H9 (cell line): ENCODE results near the gene RSPO1. TPM values are rescaled to one million over a fixed set of nuclear protein-coding genes. Genes with fewer than 3 reads are reported as not detected.

ENCODE experiments used
- DNase-seq: peaks from one replicate; pipeline ENCODE4 v3.0.0-alpha.2; 2017
- H2AFZ ChIP-seq: one replicate; pipeline ENCODE4 v1.6.1; 2013; ENCODE audit warnings: mild to moderate bottlenecking, low read length, control low read depth, moderate library complexity
- H2AK5ac ChIP-seq: 2 replicates; pipeline ENCODE4 v1.6.1; 2013; ENCODE audit warnings: low read length, control low read depth, mixed read lengths; ENCODE audit not compliant: insufficient read length
- H2BK120ac ChIP-seq: one replicate; pipeline ENCODE4 v1.6.1; 2013; ENCODE audit warnings: low read depth, mild to moderate bottlenecking, low read length, control low read depth, inconsistent platforms; ENCODE audit not compliant: poor library complexity, severe bottlenecking
- H2BK12ac ChIP-seq: 2 replicates; pipeline ENCODE4 v1.6.1; 2013; ENCODE audit warnings: low read length, control low read depth, mixed read lengths, low read depth; ENCODE audit not compliant: insufficient read length
- H2BK15ac ChIP-seq: 2 replicates; pipeline ENCODE4 v1.6.1; 2013; ENCODE audit warnings: low read depth, low read length, control low read depth
- H2BK20ac ChIP-seq: one replicate; pipeline ENCODE4 v1.6.1; 2013; ENCODE audit warnings: low read depth, mild to moderate bottlenecking, low read length, control low read depth, inconsistent platforms; ENCODE audit not compliant: poor library complexity, severe bottlenecking
- H2BK5ac ChIP-seq: 2 replicates; pipeline ENCODE4 v1.6.1; 2013; ENCODE audit warnings: low read length, control low read depth, mixed read lengths; ENCODE audit not compliant: insufficient read length
- H3K14ac ChIP-seq: 2 replicates; pipeline ENCODE4 v1.6.1; 2013; ENCODE audit warnings: low read length, control low read depth; ENCODE audit not compliant: insufficient read depth
- H3K18ac ChIP-seq: 2 replicates; pipeline ENCODE4 v1.6.1; 2013; ENCODE audit warnings: low read depth, mild to moderate bottlenecking, mixed read lengths, low read length, control low read depth; ENCODE audit not compliant: insufficient read length
- H3K23ac ChIP-seq: 2 replicates; pipeline ENCODE4 v1.6.1; 2013; ENCODE audit warnings: low read length, control low read depth, mixed read lengths, low read depth; ENCODE audit not compliant: insufficient read length
- H3K23me2 ChIP-seq: 2 replicates; pipeline ENCODE4 v1.6.1; 2013; ENCODE audit warnings: low read depth, mild to moderate bottlenecking, mixed read lengths, low read length, control low read depth; ENCODE audit not compliant: insufficient read length, poor library complexity, severe bottlenecking
- H3K27ac ChIP-seq: 2 replicates; pipeline ENCODE4 v1.5.1; 2013; ENCODE audit warnings: low read length, control low read depth, mixed read lengths, low read depth; ENCODE audit not compliant: insufficient read length
- H3K27me3 ChIP-seq: 2 replicates; pipeline ENCODE4 v1.6.1; 2013; ENCODE audit warnings: low read length, control low read depth, inconsistent platforms; ENCODE audit not compliant: insufficient read depth
- H3K4ac ChIP-seq: 2 replicates; pipeline ENCODE4 v1.6.1; 2013; ENCODE audit warnings: low read depth, mild to moderate bottlenecking, control low read depth, inconsistent platforms, low read length, moderate library complexity
- H3K4me1 ChIP-seq: 2 replicates; pipeline ENCODE4 v1.6.1; 2013; ENCODE audit warnings: low read length, control low read depth, inconsistent platforms; ENCODE audit not compliant: insufficient read depth
- H3K4me2 ChIP-seq: 2 replicates; pipeline ENCODE4 v1.6.1; 2013; ENCODE audit warnings: low read length, control low read depth, mixed read lengths; ENCODE audit not compliant: insufficient read length, insufficient read depth
- H3K56ac ChIP-seq: 2 replicates; pipeline ENCODE4 v1.6.1; 2013; ENCODE audit warnings: low read depth, mild to moderate bottlenecking, mixed read lengths, low read length, control low read depth; ENCODE audit not compliant: insufficient read length
- H3K79me1 ChIP-seq: 2 replicates; pipeline ENCODE4 v1.6.1; 2013; ENCODE audit warnings: low read depth, mild to moderate bottlenecking, moderate library complexity, low read length, control low read depth, inconsistent platforms; ENCODE audit not compliant: insufficient read depth, poor library complexity, severe bottlenecking
- H3K79me2 ChIP-seq: 2 replicates; pipeline ENCODE4 v1.6.1; 2013; ENCODE audit warnings: low read length, control low read depth, inconsistent platforms; ENCODE audit not compliant: insufficient read depth
- H3K9ac ChIP-seq: 2 replicates; pipeline ENCODE4 v1.6.1; 2013; ENCODE audit warnings: low read length, control low read depth, mixed read lengths; ENCODE audit not compliant: insufficient read length; ENCODE audit errors: extremely low read depth
- H3K9me3 ChIP-seq: one replicate; pipeline ENCODE4 v1.6.1; 2013; ENCODE audit warnings: low read depth, low read length, inconsistent platforms; ENCODE audit not compliant: control insufficient read depth
- H3T11ph ChIP-seq: one replicate; pipeline ENCODE4 v1.6.1; 2013; ENCODE audit warnings: mild to moderate bottlenecking, low read length, control low read depth, inconsistent platforms
- H4K20me1 ChIP-seq: one replicate; pipeline ENCODE4 v1.6.1; 2013; ENCODE audit not compliant: control insufficient read depth, insufficient read length, insufficient read depth
- H4K5ac ChIP-seq: 2 replicates; pipeline ENCODE4 v1.6.1; 2013; ENCODE audit warnings: low read depth, mild to moderate bottlenecking, mixed read lengths, low read length, control low read depth; ENCODE audit not compliant: insufficient read length
- H4K8ac ChIP-seq: replicated peaks from 2 replicates; pipeline ENCODE4 v1.6.1; 2013; ENCODE audit warnings: low read length, control low read depth, mixed read lengths, low read depth; ENCODE audit not compliant: insufficient read length
- H4K91ac ChIP-seq: 2 replicates; pipeline ENCODE4 v1.6.1; 2013; ENCODE audit warnings: low read depth, mild to moderate bottlenecking, moderate library complexity, mixed read lengths, low read length, control low read depth; ENCODE audit not compliant: insufficient read length
- H3K27ac Mint-ChIP-seq, 3 experiments: 2 replicates in 2 of 3; 3 replicates in 1 of 3; pipeline ENCODE4 v1.8.0; 2020 to 2021; ENCODE audit warnings: mixed read lengths in 3 of 3, mild to moderate bottlenecking in 1 of 3, moderate library complexity in 1 of 3
- H3K27me3 Mint-ChIP-seq: 2 replicates; pipeline ENCODE4 v1.8.0; 2021; ENCODE audit warnings: low read depth, mild to moderate bottlenecking, moderate library complexity, mixed read lengths
- H3K36me3 Mint-ChIP-seq, 3 experiments: 2 replicates in 2 of 3; 3 replicates in 1 of 3; pipeline ENCODE4 v1.8.0; 2020 to 2021; ENCODE audit warnings: low read depth in 3 of 3, mixed read lengths in 3 of 3; ENCODE audit not compliant: insufficient read depth in 1 of 3
- H3K4me1 Mint-ChIP-seq, 2 experiments: 2 replicates each; pipeline ENCODE4 v1.8.0; 2020; ENCODE audit warnings: mixed read lengths in 2 of 2
- H3K4me3 Mint-ChIP-seq, 2 experiments: 2 replicates in 1 of 2; 3 replicates in 1 of 2; pipeline ENCODE4 v1.8.0; 2020 to 2021; ENCODE audit warnings: mild to moderate bottlenecking in 2 of 2, mixed read lengths in 2 of 2, moderate library complexity in 1 of 2
- H3K9me3 Mint-ChIP-seq, 2 experiments: 2 replicates in 1 of 2; 3 replicates in 1 of 2; pipeline ENCODE4 v1.8.0; 2020; ENCODE audit warnings: mild to moderate bottlenecking in 2 of 2, mixed read lengths in 2 of 2, moderate library complexity in 1 of 2
- WGBS: extraction: QIAGEN DNeasy Blood & Tissue Kit; methylation state at CpG from one replicate; pipeline ENCODE4 v1.1.7; 2013; ENCODE audit warnings: missing lambda C conversion rate, low lambda C conversion rate, mixed read lengths; ENCODE audit not compliant: insufficient read length; ENCODE audit errors: extremely low coverage; 5-methylcytosine and 5-hydroxymethylcytosine counted together
- total RNA-seq: library from RNA; stranded (reverse); gene quantifications from 2 replicates; pipeline ENCODE4 v1.2.1, GENCODE V29; 2021
- TF ChIP-seq, protein P1 (sequence below): fragments of 200-600 bp; sonication (generic); conservative IDR thresholded peaks from 3 replicates; pipeline ENCODE4 v1.8.0; 2021; ENCODE audit warnings: antibody characterized with exemption, mild to moderate bottlenecking

The RSPO1 gene
- total RNA-seq, 1 experiment from 2014 or later = 0.35 TPM

DNA sequence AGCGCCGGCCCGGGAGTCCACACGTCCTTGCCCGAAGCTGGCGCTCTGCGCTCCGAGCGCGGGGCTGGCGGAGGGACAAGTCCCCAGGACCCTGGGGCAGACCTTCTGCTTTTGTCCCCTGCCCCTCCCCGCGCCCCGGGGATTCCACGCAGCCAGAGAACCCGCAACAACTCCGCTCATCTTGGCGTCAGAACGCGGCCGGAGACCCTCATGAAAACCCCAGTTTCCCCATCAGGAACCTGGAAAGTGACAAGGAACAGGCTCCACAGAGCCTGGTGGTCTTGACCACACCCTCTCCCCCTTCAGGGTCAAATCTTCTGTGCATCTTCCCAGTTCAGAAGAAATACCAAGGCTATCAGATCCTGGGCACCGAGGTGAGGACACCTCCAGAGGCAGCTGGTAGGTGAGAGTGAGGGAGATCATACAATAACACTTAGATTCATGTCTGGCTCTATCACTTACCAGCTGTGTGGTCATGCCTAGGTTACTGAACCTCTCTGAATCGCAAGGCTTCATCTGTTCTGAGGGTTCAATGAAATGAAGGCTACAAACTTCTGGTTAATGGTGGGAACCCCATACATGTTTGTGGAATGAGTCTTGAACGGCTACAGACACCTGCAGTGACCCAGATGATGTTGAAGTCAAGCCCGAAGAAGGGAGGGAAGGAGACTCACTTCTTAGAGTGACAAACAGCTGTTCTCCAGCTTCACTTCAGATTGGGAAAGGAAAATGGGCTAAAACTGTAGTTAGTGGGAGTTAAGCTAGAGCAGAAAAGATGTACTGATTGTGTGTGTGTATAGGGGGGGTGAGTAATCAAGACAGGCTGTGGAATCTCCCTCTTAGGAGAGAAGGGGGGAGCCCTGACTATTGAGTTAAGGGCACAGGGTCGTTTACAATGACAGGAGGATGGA is 555 bp upstream of the RSPO1 start:
- Histone ChIP-seq H3K9me3 (no peaks in the 10 kb centered on the region), H3K23ac (no peak overlapping the region), H3K23me2 (peaks cover 9% of the 10 kb centered on the region), H4K20me1 (no peaks in the 10 kb centered on the region), H2BK5ac (no peak overlapping the region), H3K27me3 (peaks cover 76% of the 10 kb centered on the region), H3K79me1 (no peaks in the 10 kb centered on the region), H2BK120ac (no peak overlapping the region), H3T11ph (no peak overlapping the region), H3K14ac (no peak overlapping the region), H3K4me1 (no peaks in the 10 kb centered on the region), H2BK20ac (no peak overlapping the region), H4K91ac (no peak overlapping the region), H3K4me2 (peak overlapping the region; percentile 11), H4K8ac (no peak overlapping the region), H3K9ac (no peak overlapping the region), H3K18ac (no peak overlapping the region), H2AK5ac (no peak overlapping the region), H3K4ac (no peak overlapping the region), H2BK12ac (no peak overlapping the region), H3K27ac (no peak overlapping the region), H2AFZ (no peak overlapping the region), H2BK15ac (no peak overlapping the region), H3K79me2 (no peaks in the 10 kb centered on the region), H3K56ac (no peak overlapping the region), H4K5ac (no peak overlapping the region)
- no peak for DNase-seq
- peaks cover 0 to 1% (median 0%) of the 10 kb centered on the region in 3 experiments; a peak in 1 of 7 replicates for H3K36me3 Mint-ChIP-seq
- TF ChIP-seq, protein P1, sequence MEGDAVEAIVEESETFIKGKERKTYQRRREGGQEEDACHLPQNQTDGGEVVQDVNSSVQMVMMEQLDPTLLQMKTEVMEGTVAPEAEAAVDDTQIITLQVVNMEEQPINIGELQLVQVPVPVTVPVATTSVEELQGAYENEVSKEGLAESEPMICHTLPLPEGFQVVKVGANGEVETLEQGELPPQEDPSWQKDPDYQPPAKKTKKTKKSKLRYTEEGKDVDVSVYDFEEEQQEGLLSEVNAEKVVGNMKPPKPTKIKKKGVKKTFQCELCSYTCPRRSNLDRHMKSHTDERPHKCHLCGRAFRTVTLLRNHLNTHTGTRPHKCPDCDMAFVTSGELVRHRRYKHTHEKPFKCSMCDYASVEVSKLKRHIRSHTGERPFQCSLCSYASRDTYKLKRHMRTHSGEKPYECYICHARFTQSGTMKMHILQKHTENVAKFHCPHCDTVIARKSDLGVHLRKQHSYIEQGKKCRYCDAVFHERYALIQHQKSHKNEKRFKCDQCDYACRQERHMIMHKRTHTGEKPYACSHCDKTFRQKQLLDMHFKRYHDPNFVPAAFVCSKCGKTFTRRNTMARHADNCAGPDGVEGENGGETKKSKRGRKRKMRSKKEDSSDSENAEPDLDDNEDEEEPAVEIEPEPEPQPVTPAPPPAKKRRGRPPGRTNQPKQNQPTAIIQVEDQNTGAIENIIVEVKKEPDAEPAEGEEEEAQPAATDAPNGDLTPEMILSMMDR = no peak
- WGBS = no CpG with 5 or more reads among the region's 26 CpGs
- peaks cover 41% of the 10 kb centered on the region for H3K27me3 Mint-ChIP-seq
- H3K9me3 Mint-ChIP-seq = no peaks in the 10 kb centered on the region; a peak in 1 of 5 replicates
- no peak overlapping the region for H3K27ac Mint-ChIP-seq
- peaks cover 15 to 38% of the 10 kb centered on the region in 2 experiments for H3K4me1 Mint-ChIP-seq
- H3K4me3 Mint-ChIP-seq = peak overlapping the region; percentile 44 to 78
